HG03139 (cell line): ENCODE data around the gene RIC8A.
"Not testable (repeated sequence)": the region's sequence is repeated elsewhere in the genome, so short reads cannot be mapped to it uniquely, and the experiment has no call there.

Experiments
- ATAC-seq: cut with Tn5 transposase; IDR thresholded peaks from one replicate; pipeline ENCODE4 v1.9.1; 2021; ENCODE audit not compliant: unreplicated experiment

The RIC8A gene

GRCh38 chr11:207208-207862 is at the start of gene RIC8A, which contains the start of gene BET1L:
Gene RIC8A (plus strand): TSS chr11:207708. CDS start chr11:208855, 1,147 bp downstream.
Gene BET1L (minus strand): TSS chr11:207399. CDS start chr11:207321, 78 bp downstream.
- peak; percentile 72 for ATAC-seq

GRCh38 chr11:180242-180641 is 27.3 kb upstream of the RIC8A start:
- ATAC-seq: not testable (repeated sequence)

GRCh38 chr11:189200-189783 is 18.2 kb upstream of the RIC8A start:
- not testable (repeated sequence) for ATAC-seq

DNA sequence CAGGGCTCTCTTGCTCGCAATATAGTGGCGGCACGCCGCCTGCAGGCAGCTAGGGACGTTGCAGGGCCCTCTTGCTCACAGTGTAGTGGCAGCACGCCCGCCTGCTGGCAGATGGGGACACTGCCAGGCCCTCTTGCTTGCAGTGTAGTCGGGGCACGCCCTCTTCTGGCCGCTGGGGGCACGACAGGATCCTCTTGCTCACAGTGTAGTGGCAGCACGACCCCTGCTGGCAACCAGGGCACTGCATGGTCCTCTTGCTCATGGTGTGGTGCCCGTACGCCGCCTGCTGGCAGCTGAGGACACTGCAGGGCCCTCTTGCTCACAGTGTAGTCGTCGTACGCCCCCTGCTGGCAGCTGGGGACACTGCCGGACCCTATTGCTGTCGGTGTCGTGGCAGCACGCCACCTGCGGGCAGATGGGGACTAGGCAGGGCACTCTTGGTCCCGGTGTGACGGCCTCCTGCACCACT is 17.6 kb upstream of the RIC8A start:
- peak; percentile 68 for ATAC-seq

DNA sequence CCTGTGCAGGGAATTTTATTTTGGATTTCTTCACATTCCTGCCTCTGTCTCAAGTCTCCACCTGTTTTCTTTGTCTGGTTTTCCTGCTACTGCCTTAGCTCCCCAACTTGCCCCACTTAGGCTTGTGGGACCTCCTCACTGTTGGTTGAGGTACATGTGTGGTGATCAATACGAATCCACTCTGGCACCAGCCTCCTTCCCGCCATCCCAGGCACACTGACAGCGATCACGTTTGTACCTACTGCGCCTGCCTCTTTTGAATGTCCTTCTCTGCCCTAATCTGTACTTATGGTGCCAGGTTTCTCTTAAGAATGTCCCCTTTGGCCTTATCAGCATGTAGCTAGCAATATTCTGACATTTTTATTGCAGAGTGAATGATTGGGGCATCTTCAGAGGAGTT is 17.0 kb upstream of the RIC8A start:
- ATAC-seq: not testable (repeated sequence)

DNA sequence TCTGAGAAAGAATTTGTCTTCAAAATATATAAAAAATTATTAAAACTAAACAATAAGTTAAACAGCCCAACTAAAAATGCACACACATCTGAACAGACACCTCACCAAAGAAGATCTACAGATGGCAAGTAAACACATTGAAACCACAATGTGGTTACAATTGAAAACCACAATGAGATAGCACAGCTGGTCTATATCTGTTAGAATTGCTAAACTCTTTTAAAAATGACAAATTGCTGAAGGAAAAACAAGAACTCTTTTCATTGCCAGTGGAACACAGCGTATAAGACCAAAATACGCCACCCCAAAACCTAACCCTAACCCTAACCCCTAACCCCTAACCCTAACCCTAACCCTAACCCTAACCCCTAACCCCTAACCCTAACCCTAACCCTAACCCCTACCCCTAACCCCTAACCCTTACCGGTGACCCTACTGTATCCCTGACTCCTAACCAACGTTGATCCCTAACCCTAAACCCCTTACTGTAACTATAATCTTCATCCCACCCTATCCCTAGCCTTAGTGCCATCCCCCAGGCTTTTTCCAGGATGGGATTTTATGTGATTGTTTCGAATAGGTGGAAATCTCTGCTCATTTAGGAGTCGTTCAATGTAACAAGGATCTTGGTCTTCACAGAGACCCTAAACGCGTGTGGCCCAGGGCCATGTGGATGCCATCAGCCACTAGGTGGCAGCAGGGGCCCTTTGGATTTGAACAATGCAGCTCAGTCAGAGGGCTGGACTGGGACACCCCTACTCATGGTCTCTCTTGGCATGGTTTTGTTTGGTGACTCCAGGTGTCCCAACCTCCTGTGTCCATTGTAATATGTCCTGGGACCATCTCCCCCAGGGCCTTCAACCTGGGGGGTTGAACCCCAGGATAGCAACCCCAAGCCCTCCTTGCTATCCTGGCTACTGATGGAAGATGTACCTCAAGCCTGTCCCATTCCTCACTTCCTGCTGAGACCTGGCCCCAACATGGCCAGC is 15.7 kb upstream of the RIC8A start:
- ATAC-seq: not testable (repeated sequence)

- not testable (repeated sequence) for ATAC-seq
Measured at GRCh38 chr11:192674-193128, 14.8 kb upstream of the RIC8A start, which contains the start of gene SCGB1C1. Gene SCGB1C1 (plus strand): TSS chr11:193078. CDS start chr11:193100, 22 bp downstream.

GRCh38 chr11:193481-193880 is 14.0 kb upstream of the RIC8A start:
- not testable (repeated sequence) for ATAC-seq

GRCh38 chr11:196786-197731 is 10.4 kb upstream of the RIC8A start:
- no peak for ATAC-seq

DNA sequence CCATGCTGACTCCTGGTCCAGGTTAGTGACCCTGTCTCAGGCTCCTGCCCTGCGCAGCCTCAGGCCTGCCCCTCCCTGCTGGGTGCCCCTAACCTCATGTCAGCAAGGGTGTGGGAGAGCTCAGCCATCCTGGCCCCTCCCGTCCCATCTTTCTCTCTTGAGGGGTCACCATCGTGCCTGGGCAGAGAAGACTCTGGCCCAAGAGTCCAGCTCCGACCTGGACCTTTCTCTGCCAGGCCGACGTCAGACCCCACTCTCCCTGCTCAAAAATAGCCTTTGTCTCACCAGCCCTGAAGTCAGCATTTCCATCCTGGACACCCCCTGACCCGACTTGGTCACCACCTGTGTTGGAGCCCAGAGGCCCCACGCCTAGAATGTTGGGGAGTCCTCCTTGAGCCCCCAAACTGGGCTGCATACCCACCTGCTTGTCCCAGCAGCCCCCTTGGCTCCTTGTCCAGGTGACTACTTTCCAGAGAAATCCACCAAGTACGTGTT is 9.7 kb upstream of the RIC8A start:
- ATAC-seq: no peak

- no peak for ATAC-seq
Measured at GRCh38 chr11:198236-198806, 9.2 kb upstream of the RIC8A start.

DNA sequence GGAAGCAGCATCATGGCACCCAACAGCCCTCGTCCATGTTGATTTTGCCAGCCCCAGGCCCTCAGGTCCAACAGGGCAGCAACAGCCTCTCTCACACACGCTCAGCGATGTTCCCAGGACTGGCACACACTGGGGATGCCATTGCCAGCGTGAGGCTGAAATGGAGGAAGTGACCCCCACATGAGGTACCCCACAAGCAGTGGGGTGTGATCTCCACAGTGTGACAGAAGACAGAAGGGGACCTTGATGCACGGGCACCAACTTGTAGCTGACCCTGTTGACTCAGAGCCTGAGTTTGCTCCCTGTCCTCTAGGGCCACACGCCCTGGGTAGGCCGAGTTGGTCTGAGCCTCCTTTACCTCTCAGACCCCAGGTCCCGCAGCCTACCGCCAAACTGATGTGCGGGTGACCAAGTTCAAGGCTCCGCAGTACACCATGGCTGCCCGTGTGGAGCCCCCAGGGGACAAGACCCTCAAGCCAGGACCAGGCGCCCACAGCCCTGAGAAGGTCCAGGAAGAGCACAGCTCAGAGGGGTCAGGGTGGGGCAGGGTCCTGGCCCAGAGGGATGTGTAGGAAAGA is 8.4 kb upstream of the RIC8A start:
- no peak for ATAC-seq

DNA sequence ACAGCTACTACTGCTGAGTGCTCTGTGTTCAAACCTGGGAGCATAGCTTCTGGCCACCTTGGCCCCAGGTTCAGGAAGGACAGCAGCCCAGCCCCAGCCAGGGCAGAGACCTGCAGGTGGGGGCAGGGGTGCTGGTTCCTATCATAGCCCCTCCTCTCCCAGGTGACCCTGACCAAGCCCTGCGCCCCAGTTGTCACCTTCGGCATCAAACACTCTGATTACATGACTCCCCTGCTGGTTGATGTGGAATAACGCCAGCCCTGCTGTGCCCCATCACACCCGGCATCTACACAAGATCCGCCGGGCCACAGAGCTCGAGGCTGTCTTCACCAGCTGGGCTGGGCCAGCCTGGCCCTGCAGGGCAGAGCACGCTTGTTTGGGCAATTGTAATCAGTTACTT is 7.7 kb upstream of the RIC8A start:
- ATAC-seq: no peak

- no peak for ATAC-seq
Measured at GRCh38 chr11:200224-201003, 7.1 kb upstream of the RIC8A start.

DNA sequence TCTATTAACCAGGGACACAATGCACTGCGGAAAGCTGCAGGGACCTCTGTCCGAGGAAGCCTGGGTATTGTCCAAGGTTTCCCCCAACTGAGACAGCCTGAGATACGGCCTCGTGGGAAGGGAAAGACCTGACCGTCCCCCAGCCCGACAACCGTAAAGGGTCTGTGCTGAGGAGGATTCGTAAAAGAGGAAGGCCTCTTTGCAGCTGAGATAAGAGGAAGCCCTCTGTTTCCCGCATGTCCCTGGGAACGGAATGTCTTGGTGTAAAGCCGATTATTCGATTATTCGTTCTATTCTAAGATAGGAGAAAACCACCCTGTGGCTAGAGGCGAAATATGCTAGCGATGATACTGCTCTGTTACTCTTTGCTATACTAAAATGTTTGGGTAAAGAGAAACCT is 5.5 kb upstream of the RIC8A start:
- no peak for ATAC-seq

- no peak for ATAC-seq
Measured at GRCh38 chr11:202490-202889, 5.0 kb upstream of the RIC8A start.

- ATAC-seq: no peak
Measured at GRCh38 chr11:203056-203944, 4.2 kb upstream of the RIC8A start.
